C4-2B (cell line): ENCODE results near the gene ADCY1.

ENCODE experiments used
- ZFX ChIP-seq: fragments of 450-650 bp; IDR thresholded peaks from 2 replicates; pipeline ENCODE4 v1.6.1; 2017
- TF ChIP-seq, protein P1 (sequence below): fragments of 450-650 bp; conservative IDR thresholded peaks from 2 replicates; pipeline ENCODE4 v1.5.1; 2017; ENCODE audit warnings: mild to moderate bottlenecking

GRCh38 chr7:45583296-45583695 is 9.1 kb downstream of the ADCY1 start:
- TF ChIP-seq, protein P1, sequence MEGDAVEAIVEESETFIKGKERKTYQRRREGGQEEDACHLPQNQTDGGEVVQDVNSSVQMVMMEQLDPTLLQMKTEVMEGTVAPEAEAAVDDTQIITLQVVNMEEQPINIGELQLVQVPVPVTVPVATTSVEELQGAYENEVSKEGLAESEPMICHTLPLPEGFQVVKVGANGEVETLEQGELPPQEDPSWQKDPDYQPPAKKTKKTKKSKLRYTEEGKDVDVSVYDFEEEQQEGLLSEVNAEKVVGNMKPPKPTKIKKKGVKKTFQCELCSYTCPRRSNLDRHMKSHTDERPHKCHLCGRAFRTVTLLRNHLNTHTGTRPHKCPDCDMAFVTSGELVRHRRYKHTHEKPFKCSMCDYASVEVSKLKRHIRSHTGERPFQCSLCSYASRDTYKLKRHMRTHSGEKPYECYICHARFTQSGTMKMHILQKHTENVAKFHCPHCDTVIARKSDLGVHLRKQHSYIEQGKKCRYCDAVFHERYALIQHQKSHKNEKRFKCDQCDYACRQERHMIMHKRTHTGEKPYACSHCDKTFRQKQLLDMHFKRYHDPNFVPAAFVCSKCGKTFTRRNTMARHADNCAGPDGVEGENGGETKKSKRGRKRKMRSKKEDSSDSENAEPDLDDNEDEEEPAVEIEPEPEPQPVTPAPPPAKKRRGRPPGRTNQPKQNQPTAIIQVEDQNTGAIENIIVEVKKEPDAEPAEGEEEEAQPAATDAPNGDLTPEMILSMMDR = no peak
- no peak for TF ChIP-seq ZFX
